ENCODE data around the gene PTPN1.
"Not testable (repeated sequence)": the region's sequence is repeated elsewhere in the genome, so short reads cannot be mapped to it uniquely, and the experiment has no call there.

PTPN1 gene

GRCh38 chr20:50481741-50482140 is 28.4 kb upstream of the PTPN1 start:
- no peak for DNase-seq

GRCh38 chr20:50482396-50482981 is 27.7 kb upstream of the PTPN1 start:
- DNase-seq, result no peak

- DNase-seq, result no peak
These were observed 25.8 kb upstream of the PTPN1 start for GRCh38 chr20:50484271-50484976.

GRCh38 chr20:50487397-50487796 is 22.8 kb upstream of the PTPN1 start:
- no peak for DNase-seq

GRCh38 chr20:50488236-50488806 is 21.9 kb upstream of the PTPN1 start:
- DNase-seq, result no peak

GRCh38 chr20:50491168-50491567 is 19.0 kb upstream of the PTPN1 start:
- no peak for DNase-seq

- DNase-seq, result no peak
These were observed 18.1 kb upstream of the PTPN1 start for GRCh38 chr20:50491926-50492634.

GRCh38 chr20:50493881-50494253 is 16.3 kb upstream of the PTPN1 start:
- DNase-seq, result no peak

- DNase-seq, result no peak
These were observed 15.8 kb upstream of the PTPN1 start for GRCh38 chr20:50494428-50494827.

- peak; percentile 40 for DNase-seq
These were observed 13.3 kb upstream of the PTPN1 start for GRCh38 chr20:50496773-50497385.

- DNase-seq, result peak; percentile 75
These were observed 12.0 kb upstream of the PTPN1 start for GRCh38 chr20:50498071-50498776.

GRCh38 chr20:50499938-50500337 is 10.2 kb upstream of the PTPN1 start:
- no peak for DNase-seq

- no peak for DNase-seq
These were observed 8.0 kb upstream of the PTPN1 start for GRCh38 chr20:50501972-50502745.

GRCh38 chr20:50504231-50504823 is 5.9 kb upstream of the PTPN1 start:
- DNase-seq, result no peak

GRCh38 chr20:50506270-50506579 is 4.0 kb upstream of the PTPN1 start:
- no peak for DNase-seq

GRCh38 chr20:50507745-50508144 is 2.4 kb upstream of the PTPN1 start:
- not testable (repeated sequence) for DNase-seq

GRCh38 chr20:50508171-50508755 is 1.9 kb upstream of the PTPN1 start:
- peak; percentile 52 for DNase-seq

- no peak for DNase-seq
These were observed 741 bp downstream of the PTPN1 start for GRCh38 chr20:50510706-50511542.

GRCh38 chr20:50512323-50512722 is 2.1 kb downstream of the PTPN1 start:
- DNase-seq, result no peak
